ENCODE results near the gene ATP1A2. TPM values are rescaled to one million over a fixed set of nuclear protein-coding genes. Genes with fewer than 3 reads are reported as not detected.

Gene ATP1A2
- total RNA-seq, 2 experiments from 2014 or later = not detected

DNA sequence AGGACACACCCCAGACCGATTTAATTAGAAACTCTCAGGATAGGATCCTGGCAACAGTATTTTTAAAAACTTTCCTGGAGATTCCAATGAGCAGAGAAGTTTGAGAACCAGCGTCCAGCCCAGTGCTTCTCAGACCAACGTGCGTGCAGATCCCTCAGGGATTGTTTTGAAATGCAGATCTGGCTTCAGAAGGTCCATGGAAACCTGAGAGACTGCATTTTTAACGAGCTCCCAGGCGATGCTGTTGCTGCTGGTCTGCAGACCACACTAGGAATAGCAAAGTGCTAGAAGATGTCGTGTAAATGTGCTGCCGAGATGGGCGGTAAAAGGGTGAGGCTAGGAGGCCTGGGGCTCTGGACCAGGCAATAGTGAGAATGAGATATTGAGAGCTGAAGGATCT is 56.4 kb downstream of the ATP1A2 start:
- H3K9me3 Mint-ChIP-seq = no peaks in the 10 kb centered on the region
- H3K4me3 Mint-ChIP-seq = no peak overlapping the region
- H3K27ac Mint-ChIP-seq = no peak overlapping the region
- peaks cover 14% of the 10 kb centered on the region for H3K27me3 Mint-ChIP-seq
- peaks cover 22% of the 10 kb centered on the region for H3K4me1 Mint-ChIP-seq
- H3K36me3 Mint-ChIP-seq = no peaks in the 10 kb centered on the region
- no peak for DNase-seq

DNA sequence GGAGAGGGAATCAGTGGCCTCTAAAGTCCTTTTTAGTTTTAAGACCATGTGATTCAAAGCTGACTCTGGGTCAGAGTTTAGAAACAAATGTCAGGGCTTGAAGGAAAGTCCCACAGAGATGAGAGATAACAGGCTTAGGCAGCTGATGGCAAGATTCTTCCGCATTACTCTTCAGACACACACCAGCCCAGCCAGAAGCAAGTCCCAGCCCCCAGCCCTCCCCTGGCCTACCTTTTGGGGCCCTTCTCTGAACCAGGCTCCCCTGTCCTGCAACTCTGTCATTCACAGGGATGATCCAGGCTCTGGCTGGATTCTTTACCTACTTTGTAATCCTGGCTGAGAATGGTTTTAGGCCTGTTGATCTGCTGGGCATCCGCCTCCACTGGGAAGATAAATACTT is 61.7 kb downstream of the ATP1A2 start:
- Mint-ChIP-seq H3K9me3 (no peaks in the 10 kb centered on the region), H3K4me3 (no peak overlapping the region), H3K27ac (no peak overlapping the region), H3K27me3 (peaks cover 5% of the 10 kb centered on the region), H3K4me1 (no peaks in the 10 kb centered on the region), H3K36me3 (no peaks in the 10 kb centered on the region)
- no peak for DNase-seq

DNA sequence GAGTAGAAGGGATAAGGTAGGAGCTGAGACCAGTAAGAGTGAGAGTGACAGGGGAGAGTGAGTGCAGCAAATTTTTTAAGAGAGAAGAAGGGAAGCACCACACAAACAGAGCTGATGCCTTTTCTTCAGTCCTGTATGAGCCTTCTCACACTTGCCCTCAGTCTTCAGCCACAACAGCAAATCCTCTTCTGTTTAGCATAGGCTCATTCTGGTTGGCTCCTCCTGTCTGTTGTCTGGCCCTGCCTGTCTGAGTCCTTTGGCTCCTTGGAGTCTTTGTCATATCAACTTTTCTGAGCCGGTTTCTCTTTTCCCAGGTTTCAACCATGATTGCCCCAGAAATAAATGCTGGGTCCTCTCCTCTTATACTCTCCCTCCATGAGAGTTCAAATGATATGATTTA is 62.1 kb downstream of the ATP1A2 start:
- H3K9me3 Mint-ChIP-seq = no peaks in the 10 kb centered on the region
- H3K27me3 Mint-ChIP-seq = peaks cover 4% of the 10 kb centered on the region
- no peak overlapping the region for H3K4me3 Mint-ChIP-seq
- H3K36me3 Mint-ChIP-seq = no peaks in the 10 kb centered on the region
- H3K4me1 Mint-ChIP-seq = no peaks in the 10 kb centered on the region
- no peak for DNase-seq
- H3K27ac Mint-ChIP-seq = no peak overlapping the region

DNA sequence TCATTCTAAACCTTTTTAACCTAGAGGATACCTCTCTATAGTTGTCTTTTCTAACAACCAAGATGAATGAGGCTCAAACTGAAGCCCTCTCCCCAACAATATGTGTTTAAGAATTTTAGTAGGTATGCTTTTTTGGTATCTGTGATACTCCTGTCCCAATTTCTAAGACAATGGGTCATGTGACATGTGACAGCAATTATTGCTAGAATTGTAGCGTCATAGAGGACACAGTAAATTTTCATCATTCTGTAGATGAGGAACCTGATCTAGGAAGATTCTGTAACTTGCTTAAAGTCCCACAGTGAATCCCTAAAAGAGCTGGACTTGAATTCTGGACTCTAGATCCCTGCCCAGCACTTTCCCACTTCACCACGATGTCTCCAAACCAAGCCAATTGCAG is 63.2 kb downstream of the ATP1A2 start:
- Mint-ChIP-seq H3K4me1 (no peaks in the 10 kb centered on the region), H3K27me3 (peaks cover 4% of the 10 kb centered on the region), H3K36me3 (no peaks in the 10 kb centered on the region), H3K9me3 (no peaks in the 10 kb centered on the region), H3K4me3 (no peak overlapping the region), H3K27ac (no peak overlapping the region)
- no peak for DNase-seq

DNA sequence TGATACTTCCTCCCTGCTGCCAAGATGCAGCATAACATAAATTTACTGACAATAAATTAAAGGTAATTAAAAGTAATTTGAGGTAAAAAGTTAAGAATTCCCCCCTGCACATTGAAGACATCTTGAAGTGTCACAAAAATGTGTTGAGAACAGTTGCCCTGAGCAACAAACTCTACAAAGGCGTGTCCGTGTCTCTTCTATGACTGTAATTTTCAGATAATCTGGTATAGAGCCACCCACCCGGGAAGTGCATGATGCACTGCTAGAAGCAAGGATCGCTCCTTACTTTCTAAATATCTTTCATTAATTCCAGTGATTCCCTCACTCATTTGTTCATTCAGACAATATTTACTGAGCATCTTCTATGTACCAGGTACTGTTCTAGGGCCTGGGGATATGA is 63.8 kb downstream of the ATP1A2 start:
- H3K9me3 Mint-ChIP-seq = no peaks in the 10 kb centered on the region
- no peak overlapping the region for H3K27ac Mint-ChIP-seq
- peaks cover 4% of the 10 kb centered on the region for H3K27me3 Mint-ChIP-seq
- H3K4me3 Mint-ChIP-seq = no peak overlapping the region
- no peaks in the 10 kb centered on the region for H3K36me3 Mint-ChIP-seq
- no peaks in the 10 kb centered on the region for H3K4me1 Mint-ChIP-seq
- DNase-seq = no peak

DNA sequence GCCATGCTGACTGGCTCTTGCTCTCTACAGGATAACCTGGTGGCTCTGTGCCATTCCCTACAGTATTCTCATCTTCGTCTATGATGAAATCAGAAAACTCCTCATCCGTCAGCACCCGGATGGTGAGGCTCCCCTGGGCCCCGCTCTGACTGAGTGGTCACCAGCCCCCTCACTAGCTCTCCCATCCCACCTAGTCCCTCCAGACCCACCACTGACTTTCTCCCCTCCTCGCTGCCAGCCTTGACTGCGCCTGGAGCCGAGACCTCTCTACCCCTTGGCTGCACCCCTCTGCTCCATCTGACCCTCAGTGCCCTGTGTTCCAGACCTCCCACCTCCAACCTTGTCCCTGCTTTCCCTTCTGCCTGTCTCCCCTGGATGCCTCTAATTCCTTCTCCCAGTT is 70.7 kb downstream of the ATP1A2 start:
- Mint-ChIP-seq H3K4me3 (no peak overlapping the region), H3K36me3 (no peaks in the 10 kb centered on the region), H3K27me3 (no peaks in the 10 kb centered on the region), H3K4me1 (no peaks in the 10 kb centered on the region), H3K9me3 (no peaks in the 10 kb centered on the region), H3K27ac (no peak overlapping the region)
- no peak for DNase-seq

DNA sequence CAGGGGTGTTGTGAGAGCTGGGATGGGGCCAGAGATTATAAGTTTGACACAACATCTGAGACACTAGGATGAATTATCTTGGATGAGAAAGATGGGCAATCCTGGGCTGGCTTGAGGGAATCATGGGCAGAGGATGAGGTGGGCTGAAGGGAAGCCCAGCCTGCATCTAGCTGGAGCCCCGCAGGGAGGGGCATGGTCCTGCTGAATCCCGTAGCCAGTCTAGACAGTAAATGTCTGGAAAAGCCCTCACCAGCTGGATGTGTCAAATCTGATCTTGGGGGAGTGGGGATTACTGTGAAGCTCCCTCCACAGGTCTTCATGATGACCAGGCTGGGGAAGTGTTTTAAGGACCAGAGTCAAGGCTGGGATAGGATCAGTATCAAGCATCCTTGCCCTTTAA is 71.2 kb downstream of the ATP1A2 start:
- Mint-ChIP-seq H3K27me3 (no peaks in the 10 kb centered on the region), H3K4me1 (no peaks in the 10 kb centered on the region), H3K27ac (no peak overlapping the region), H3K4me3 (no peak overlapping the region), H3K9me3 (no peaks in the 10 kb centered on the region), H3K36me3 (no peaks in the 10 kb centered on the region)
- no peak for DNase-seq

DNA sequence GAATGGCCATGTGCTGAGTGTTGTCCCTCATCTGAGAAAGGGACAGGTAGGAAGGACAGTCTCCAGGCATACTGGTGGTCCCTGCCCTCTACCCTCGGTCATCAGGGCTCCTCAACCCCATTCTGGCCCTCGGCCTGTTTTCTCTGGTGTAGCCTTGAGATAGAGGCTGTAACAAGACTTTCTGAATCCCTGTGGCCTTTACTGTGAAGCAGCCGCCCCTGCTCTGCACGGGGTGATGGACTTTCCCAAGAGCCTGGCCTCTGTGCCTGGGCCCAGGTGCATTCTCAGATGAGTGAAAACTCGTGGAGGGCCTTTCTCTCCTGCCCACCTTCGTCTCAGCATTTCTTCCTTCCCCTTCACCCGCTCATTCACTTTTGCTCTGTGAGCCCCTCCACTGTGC is 71.8 kb downstream of the ATP1A2 start:
- no peaks in the 10 kb centered on the region for H3K36me3 Mint-ChIP-seq
- no peak for DNase-seq
- H3K4me1 Mint-ChIP-seq = no peaks in the 10 kb centered on the region
- H3K27me3 Mint-ChIP-seq = no peaks in the 10 kb centered on the region
- H3K27ac Mint-ChIP-seq = no peak overlapping the region
- H3K4me3 Mint-ChIP-seq = no peak overlapping the region
- H3K9me3 Mint-ChIP-seq = no peaks in the 10 kb centered on the region

DNA sequence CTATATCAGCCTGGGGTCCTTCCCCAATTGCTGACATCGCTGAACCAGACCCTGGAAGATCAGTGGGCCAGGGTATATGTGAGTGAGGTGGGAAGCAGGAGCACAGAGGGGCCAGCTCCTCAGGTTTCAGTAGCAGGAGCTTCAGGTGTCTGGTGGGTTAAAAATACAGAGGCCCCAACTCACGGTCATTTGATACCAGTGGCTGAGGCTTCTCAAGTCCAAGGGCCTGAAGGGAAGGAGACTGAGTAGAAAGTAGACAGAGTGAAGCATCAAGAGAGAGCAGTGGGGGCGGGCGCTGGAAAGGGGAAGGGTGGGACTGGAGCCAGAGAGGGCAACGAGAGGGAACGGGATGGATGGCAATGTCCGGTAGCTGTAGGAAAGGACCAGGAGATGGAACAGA is 72.8 kb downstream of the ATP1A2 start:
- H3K36me3 Mint-ChIP-seq = no peaks in the 10 kb centered on the region
- H3K27ac Mint-ChIP-seq = no peak overlapping the region
- H3K4me3 Mint-ChIP-seq = no peak overlapping the region
- no peaks in the 10 kb centered on the region for H3K27me3 Mint-ChIP-seq
- H3K4me1 Mint-ChIP-seq = no peaks in the 10 kb centered on the region
- DNase-seq = no peak
- H3K9me3 Mint-ChIP-seq = no peaks in the 10 kb centered on the region

DNA sequence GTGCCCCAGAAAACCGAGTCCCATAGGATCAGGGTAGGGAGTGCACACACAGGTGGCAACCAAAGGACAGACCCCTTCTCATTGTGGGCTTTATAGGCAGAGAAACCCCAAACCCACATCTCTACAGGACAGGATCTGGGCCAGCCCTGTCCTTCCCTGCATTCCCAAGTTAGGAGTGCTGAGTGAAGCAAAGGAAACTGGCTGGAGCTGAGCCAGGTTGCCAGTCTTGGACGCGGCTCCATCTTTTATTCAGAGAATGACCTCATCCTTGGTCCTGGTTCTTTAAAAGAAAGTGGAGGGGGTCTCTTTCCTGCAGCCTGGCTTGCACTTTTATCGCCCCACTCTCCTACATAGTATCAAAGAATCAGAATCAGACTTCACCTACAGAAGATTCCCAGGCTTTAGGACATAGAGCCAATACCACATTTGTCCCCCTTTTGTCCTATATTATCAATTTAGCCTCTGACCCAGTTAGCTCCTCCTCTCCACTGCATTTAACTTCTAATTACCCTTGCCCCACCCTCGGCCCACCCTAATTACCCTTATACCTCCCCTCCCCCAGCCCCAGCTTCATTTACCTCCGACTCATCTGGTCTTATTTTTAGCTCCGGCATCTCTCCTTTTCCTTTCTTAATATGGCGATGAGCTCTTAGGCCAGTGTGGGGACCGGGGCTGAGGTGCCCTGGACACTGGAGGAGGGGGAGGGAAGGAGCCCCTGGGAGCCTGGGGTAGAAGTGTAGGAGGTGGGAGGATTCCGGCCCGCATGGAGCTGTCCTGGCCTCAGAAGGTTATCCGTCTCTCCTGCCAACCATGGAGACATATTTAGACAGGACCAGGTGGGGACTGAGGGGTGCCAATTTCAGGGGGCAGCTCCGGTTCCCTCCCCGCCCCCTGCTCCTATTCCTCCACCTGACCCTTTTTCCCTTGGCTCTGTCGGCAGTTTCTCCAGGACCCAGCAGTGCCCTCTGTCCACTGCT is 74.4 kb downstream of the ATP1A2 start, which contains the start of gene CASQ1:
Gene CASQ1 (plus strand): TSS at position 927 of the 977 bp plus-strand sequence. CDS start 177 bp downstream, outside the sequence.
- Mint-ChIP-seq H3K36me3 (no peaks in the 10 kb centered on the region), H3K9me3 (no peaks in the 10 kb centered on the region), H3K4me1 (no peaks in the 10 kb centered on the region), H3K27ac (no peak within 1 kb of the TSS), H3K4me3 (no peak within 1 kb of the TSS), H3K27me3 (no peaks in the 10 kb centered on the region)
- no peak for DNase-seq

DNA sequence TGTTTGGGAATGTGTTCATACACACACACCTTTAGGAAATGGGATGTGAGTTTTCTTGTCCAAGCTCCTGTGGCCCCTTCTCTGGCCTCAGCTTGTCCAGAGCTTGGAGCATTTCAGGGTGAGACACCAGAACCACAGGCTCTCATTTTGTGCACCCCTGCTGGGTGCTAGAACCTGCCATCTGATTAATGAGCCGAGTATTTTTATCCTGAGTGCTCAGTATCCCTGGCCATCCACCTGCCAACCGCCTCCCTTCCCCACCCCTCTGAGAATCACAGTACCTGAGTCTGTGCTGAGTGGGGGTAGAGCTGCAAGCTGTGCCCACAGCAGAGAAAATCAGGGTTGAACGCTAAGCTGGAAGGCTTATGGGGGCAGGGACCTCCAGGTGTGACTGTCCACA is 76.2 kb downstream of the ATP1A2 start:
- Mint-ChIP-seq H3K27me3 (no peaks in the 10 kb centered on the region), H3K4me3 (no peak overlapping the region), H3K4me1 (no peaks in the 10 kb centered on the region), H3K9me3 (no peaks in the 10 kb centered on the region), H3K27ac (no peak overlapping the region), H3K36me3 (no peaks in the 10 kb centered on the region)
- DNase-seq = no peak

DNA sequence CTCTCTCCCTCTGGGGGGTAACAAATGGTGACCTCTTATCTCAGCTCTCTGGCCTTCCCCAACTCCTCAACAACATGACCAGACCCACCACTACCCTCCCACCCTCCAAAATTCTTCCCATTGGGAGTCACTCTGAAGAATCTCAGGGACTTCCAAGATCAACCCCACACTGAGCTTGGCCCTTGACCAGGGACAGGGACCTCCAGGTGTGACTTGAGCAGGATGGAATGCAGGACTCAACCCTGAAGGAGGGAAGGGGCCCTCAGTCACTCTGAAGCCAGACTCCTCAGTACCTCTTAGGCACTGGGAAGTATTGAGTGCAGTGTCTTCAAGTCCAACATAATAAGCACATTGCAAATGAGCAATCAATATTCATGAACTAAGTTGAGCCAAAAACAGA is 76.7 kb downstream of the ATP1A2 start:
- Mint-ChIP-seq H3K9me3 (no peaks in the 10 kb centered on the region), H3K27ac (no peak overlapping the region), H3K36me3 (no peaks in the 10 kb centered on the region), H3K4me1 (no peaks in the 10 kb centered on the region), H3K4me3 (no peak overlapping the region), H3K27me3 (no peaks in the 10 kb centered on the region)
- DNase-seq = no peak

Other genes starting within 250 kb of the ATP1A2 start
- under 1 TPM; 0.78 to 0.80 TPM for gene CFAP45, start 215.6 kb upstream of the ATP1A2 start, total RNA-seq
- 100 to 1,000 TPM; 463 to 489 TPM for gene TAGLN2, start 190.3 kb upstream of the ATP1A2 start, total RNA-seq
- gene IGSF9, start 170.1 kb upstream of the ATP1A2 start, total RNA-seq = under 1 TPM in 1 of 2 experiments, not detected in 1; 0.08 TPM
- not detected for gene SLAMF9, start 161.5 kb upstream of the ATP1A2 start, total RNA-seq
- 1 to 10 TPM; 4.7 TPM for gene PIGM, start 83.8 kb upstream of the ATP1A2 start, total RNA-seq
- gene KCNJ10, start 45.6 kb upstream of the ATP1A2 start, total RNA-seq = not detected
- under 1 TPM in 1 of 2 experiments, not detected in 1; 0.04 TPM for gene KCNJ9, start 34.2 kb upstream of the ATP1A2 start, total RNA-seq
- 10 to 100 TPM; 38.0 to 39.0 TPM for gene IGSF8, start 17.1 kb upstream of the ATP1A2 start, total RNA-seq
- not detected for gene ATP1A4, start 35.8 kb downstream of the ATP1A2 start, total RNA-seq
- gene CASQ1, start 74.8 kb downstream of the ATP1A2 start, total RNA-seq = not detected
- gene PEA15, start 89.6 kb downstream of the ATP1A2 start, total RNA-seq = 10 to 100 TPM; 51.7 to 57.4 TPM
- gene DCAF8, start 146.8 kb downstream of the ATP1A2 start, total RNA-seq = 10 to 100 TPM; 86.9 to 94.1 TPM
- gene PEX19, start 169.4 kb downstream of the ATP1A2 start, total RNA-seq = 10 to 100 TPM; 49.8 to 52.1 TPM
- gene COPA, start 227.5 kb downstream of the ATP1A2 start, total RNA-seq = 100 to 1,000 TPM; 110 to 119 TPM
- 10 to 100 TPM; 49.5 to 53.5 TPM for gene NCSTN, start 227.6 kb downstream of the ATP1A2 start, total RNA-seq

Data from activated naive CD8-positive, alpha-beta T cell treated with anti-CD3 and anti-CD28 coated beads for 36 hours (primary cell).